ENCODE measurements around the gene ALDH1L2. TPM values are rescaled to one million over a fixed set of nuclear protein-coding genes. Genes with fewer than 3 reads are reported as not detected.

ALDH1L2 gene
- total RNA-seq, 6 donors from 2014 or later, result 1.2 to 11.6 (median 2.9) TPM

DNA sequence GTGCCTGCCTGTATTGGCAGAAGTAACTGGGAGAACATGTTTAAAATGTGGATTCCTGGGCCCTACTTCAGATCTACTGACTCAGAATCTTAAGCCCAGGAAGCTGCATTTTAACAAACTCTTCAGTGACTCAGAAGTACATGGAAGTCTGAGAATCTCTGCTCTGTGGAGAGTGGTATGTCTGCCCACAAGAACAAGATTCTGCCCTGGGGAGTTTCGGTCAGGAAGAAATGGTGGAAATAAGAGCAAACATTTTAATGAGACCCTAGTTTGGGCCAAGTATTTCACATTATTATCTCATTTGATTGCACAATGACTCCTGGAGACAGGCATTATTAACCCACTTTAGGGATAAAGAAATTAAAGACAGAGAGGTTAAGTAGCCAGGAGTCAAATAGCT, 8.2 kb downstream of the ALDH1L2 start:
- Histone ChIP-seq H3K9me3 (no peaks in the 10 kb centered on the region), H3K27me3 (no peaks in the 10 kb centered on the region), H3K4me3 (no peak overlapping the region), H3K36me3 (no peaks in the 10 kb centered on the region), H3K4me1 (no peaks in the 10 kb centered on the region), H3K27ac (no peak overlapping the region)
- no peak for TF ChIP-seq CTCF (IDR thresholded peaks at IDR 0.05)
- no peak for TF ChIP-seq EP300 (IDR thresholded peaks at IDR 0.05)
- TF ChIP-seq POLR2AphosphoS5 (IDR thresholded peaks at IDR 0.05), result no peak
- no peak for TF ChIP-seq POLR2A (IDR thresholded peaks at IDR 0.05)
- 68 to 83% methylated on average over 1 of the region's 1 CpG for WGBS, 2 donors
- no peak for DNase-seq
- peak in 1 of 2 donors; percentile 80 for ATAC-seq (ENCODE audit: low FRiP score in 2 of 2)

- Histone ChIP-seq H3K4me3 (no peak overlapping the region), H3K27ac (no peak overlapping the region)
Measured at GRCh38 chr12:105072888-105073488, 11.3 kb downstream of the ALDH1L2 start.

GRCh38 chr12:105071981-105072380, 12.3 kb downstream of the ALDH1L2 start:
- Histone ChIP-seq H3K4me1 (no peaks in the 10 kb centered on the region), H3K9me3 (no peaks in the 10 kb centered on the region), H3K4me3 (no peak overlapping the region), H3K36me3 (no peaks in the 10 kb centered on the region), H3K27me3 (no peaks in the 10 kb centered on the region), H3K27ac (no peak overlapping the region)
- no peak for TF ChIP-seq CTCF (IDR thresholded peaks at IDR 0.05)
- 94 to 96% methylated on average over 3 of the region's 3 CpGs for WGBS, 2 donors
- no peak for ATAC-seq (ENCODE audit: low FRiP score in 2 of 2)
- no peak for DNase-seq

More at GRCh38 chr12:105072888-105073488, 11.3 kb downstream of the ALDH1L2 start:
- Histone ChIP-seq H3K36me3 (no peaks in the 10 kb centered on the region), H3K27me3 (no peaks in the 10 kb centered on the region), H3K9me3 (no peaks in the 10 kb centered on the region), H3K4me1 (no peaks in the 10 kb centered on the region)
- WGBS, 2 donors, result 96 to 98% methylated on average over 6 of the region's 6 CpGs
- ATAC-seq (ENCODE audit: low FRiP score in 2 of 2), result no peak
- DNase-seq, result no peak
- TF ChIP-seq CTCF (IDR thresholded peaks at IDR 0.05) (no peak), POLR2A (IDR thresholded peaks at IDR 0.05) (no peak), POLR2AphosphoS5 (IDR thresholded peaks at IDR 0.05) (no peak)

GRCh38 chr12:105069936-105070702, 14.1 kb downstream of the ALDH1L2 start:
- 71 to 81% methylated on average over 4 of the region's 4 CpGs for WGBS, 2 donors
- Histone ChIP-seq H3K9me3 (no peaks in the 10 kb centered on the region), H3K36me3 (peaks cover 0 to 4% (median 0%) of the 10 kb centered on the region in 4 donors), H3K27ac (no peak overlapping the region), H3K4me3 (no peak overlapping the region), H3K4me1 (no peaks in the 10 kb centered on the region), H3K27me3 (no peaks in the 10 kb centered on the region)
- no peak for DNase-seq
- TF ChIP-seq EP300 (IDR thresholded peaks at IDR 0.05) (no peak), POLR2A (IDR thresholded peaks at IDR 0.05) (no peak), CTCF (IDR thresholded peaks at IDR 0.05) (no peak), POLR2AphosphoS5 (IDR thresholded peaks at IDR 0.05) (no peak)
- no peak for ATAC-seq (ENCODE audit: low FRiP score in 2 of 2)

Measured in upper lobe of left lung (tissue), 6 donors.